ENCODE data around the gene C3orf85.

The C3orf85 gene

DNA sequence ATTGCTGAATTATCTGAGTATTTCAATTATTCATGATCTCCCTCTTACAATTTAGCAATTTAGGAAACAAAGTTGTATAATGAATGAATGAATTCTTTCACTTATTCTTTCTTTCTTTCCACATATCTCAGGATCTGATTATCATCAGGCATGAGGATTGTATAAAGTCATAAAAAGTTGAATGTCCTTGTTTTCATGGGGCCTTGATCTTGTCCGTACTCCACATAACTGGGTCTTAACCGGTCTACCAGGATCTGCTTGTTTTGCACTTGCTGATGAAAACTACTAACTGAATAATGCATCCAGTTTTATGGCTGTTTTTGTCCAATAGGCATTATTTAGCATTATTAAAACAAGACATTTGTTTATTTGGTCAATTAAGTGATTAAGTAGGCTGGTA is 12.6 kb downstream of the C3orf85 start:
- H3K4me3 ChIP-seq (ENCODE audit: low read depth, low read length): no peak overlapping the region

DNA sequence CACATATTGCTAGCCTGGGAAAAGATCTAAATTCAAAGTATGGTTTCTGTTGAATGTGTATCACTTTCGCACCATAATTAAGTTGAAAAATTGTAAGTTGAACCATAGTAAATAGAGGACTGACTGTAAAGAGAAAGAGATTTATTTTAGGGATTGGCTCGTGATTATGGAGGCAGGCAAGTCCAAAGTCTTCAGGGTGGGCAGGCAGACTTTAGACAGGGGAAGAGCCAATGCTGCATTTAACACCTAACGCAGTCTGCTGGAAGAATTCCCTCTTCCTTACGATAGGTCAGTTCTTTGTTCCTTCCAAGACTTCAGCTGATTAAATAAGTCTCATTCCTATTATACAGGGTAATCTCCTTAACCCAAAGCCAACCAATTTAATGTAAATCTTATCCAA is 15.8 kb downstream of the C3orf85 start:
- H3K4me3 ChIP-seq (ENCODE audit: low read depth, low read length): no peak overlapping the region

DNA sequence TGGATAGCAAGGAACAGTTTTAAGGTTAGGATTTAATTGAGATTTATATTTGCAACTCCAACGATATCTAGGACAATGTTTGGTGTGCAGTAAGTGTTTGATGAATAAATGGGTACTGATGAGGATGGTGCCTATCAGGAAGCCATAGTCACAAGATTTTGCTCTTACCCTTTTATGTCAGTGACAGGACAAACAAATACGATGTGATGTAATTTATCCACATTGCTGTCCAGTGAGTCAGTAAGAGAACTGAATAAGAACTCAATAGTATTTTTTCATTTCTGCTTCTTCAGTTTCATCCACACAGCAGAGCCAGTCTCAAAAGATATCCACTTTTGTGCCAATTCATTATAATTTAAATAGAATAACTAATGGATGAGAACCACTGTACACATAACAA is 18.5 kb downstream of the C3orf85 start:
- H3K4me3 ChIP-seq (ENCODE audit: low read depth, low read length): no peak overlapping the region

DNA sequence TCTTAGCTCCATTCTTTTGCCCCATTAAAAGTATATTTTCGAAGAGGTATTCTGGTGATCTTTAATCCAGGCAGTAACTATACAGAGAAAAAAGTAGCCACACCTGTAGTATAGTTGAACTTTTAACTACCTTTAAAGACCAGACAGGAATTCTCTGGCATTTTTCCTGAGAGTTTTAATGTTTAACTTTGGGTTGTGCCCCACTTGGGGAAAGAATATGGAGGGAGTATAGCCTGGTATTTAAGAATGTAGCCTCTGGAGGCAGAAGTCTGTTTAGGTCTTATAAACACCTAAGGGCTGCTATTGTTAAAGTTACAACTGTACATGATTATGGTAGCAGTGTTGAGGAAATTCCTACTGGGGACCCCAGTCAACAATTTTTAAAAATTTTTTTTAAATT is 19.3 kb downstream of the C3orf85 start:
- no peak overlapping the region for H3K4me3 ChIP-seq (ENCODE audit: low read depth, low read length)

DNA sequence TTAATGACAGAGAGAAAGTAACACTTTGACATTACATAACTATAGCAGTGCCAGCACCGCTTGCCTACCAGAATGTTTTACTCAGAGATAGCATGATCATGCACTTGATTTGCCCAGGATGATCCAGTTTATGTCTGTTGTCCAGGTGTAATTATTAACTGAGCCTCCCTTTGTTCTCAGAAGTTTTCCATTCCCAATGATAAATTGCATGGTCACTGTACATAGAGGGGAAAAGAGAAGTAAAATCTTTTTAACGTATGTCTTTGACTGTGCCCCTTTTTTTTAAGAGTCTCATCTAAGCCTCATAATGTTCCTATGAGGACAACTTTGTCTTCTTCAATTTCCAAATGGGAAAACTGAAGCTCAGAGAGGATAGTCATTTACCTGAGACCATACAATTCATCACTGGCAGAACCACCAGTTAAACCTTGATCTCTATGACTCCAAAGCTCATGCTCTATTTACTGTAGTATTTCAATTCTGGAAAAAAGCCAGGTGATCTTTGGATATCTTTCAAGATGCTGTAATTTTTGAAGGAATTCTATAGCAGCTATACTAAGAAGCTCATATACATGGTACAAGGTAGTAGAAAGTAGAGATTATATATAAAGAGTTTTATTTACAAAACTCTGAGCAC is 25.1 kb downstream of the C3orf85 start:
- no peak overlapping the region for H3K4me3 ChIP-seq (ENCODE audit: low read depth, low read length)

DNA sequence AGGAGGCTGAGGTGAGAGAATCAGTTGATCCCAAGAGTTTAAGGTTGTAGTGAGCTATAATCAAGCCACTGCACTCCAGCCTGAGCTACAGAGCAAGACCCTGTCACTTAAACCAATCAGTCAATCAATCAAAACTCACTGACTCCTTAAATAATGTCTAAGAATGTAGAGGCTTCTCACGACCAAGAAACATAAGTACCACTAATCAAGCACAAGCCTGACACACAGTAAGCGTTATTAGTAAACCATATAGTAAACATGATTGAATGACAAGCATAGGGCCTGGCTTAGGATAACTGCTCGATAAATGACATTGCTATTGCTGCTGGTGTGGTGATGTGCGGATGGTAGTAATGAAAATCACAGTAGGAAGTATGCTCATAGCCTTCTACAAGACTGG is 29.4 kb downstream of the C3orf85 start:
- H3K4me3 ChIP-seq (ENCODE audit: low read depth, low read length): no peak overlapping the region

DNA sequence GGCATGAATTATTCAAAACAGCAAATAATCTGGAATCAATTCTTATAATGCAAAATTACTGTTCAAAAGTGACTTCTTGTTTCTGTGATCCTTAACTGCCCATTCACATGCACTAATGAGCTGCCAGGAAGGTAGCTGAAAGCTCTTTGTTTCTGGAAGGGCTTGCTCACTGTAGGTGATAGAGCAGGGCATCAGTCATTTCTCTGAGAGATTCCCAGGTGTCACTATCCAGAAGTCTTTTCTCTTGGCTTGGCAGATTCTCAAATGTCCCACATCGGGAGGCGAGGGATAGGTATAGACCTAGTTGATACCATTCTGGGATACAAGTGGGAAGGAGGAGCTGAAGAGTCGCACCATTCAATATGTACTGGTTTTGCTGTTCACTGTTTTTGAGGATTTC is 35.0 kb downstream of the C3orf85 start:
- H3K4me3 ChIP-seq (ENCODE audit: low read depth, low read length): no peak overlapping the region

DNA sequence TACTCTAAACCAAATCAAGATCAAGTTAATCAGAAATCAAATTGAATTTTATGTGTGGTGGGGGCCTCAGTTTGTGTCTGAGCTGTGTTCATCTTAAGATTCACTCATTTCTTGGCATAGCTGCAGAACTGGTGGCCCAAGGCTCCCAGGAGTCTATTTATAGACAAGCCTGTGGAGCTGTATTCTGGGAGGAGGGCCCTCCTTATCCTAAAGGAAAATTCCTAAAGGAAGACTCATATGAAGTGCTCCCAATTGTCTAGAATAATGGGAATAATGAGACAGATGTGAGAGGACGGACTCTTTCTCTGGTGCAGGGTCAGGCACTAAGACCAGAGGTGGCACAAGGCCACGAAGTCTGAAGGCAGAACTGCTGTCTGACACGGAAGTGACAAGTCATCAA is 38.9 kb downstream of the C3orf85 start:
- no peak overlapping the region for H3K4me3 ChIP-seq (ENCODE audit: low read depth, low read length)

DNA sequence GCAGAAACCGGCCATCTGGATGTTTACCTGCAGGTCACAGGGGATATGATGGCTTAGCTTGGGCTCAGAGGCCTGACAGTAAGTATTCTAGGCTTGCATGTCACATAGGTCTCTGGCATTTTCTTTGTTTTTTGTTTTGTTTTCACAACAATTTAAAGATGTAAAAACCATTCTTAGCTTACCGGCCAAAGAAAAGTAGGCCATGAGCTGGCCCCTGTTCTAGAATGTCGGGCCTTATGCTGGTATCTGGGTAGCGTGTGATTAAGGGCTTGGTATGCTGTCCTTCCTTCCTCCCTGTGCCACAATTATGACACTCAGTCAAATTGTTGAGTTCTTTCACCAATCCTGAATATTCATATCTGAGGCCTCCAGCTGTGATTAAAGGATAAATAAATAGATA is 40.2 kb downstream of the C3orf85 start:
- H3K4me3 ChIP-seq (ENCODE audit: low read depth, low read length): no peak overlapping the region

DNA sequence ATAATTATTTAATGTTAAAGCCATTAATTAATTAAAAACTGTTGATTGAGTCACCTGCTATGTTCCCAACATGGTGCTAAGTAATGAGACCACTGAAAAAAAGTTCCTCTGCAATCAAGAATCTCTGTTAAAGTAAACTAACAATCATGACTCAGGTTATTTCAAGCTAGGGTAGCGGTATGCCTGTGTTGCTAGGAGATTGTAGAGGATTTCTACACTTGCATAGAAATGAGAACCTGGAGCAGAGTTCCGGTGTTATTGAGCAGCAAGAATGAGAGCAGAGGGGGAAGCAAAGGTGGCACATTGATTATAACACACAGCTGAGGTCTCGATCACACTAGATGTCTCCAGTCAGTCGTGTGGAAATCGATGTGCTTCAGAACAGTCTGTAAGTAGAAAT is 41.4 kb downstream of the C3orf85 start:
- H3K4me3 ChIP-seq (ENCODE audit: low read depth, low read length): no peak overlapping the region

DNA sequence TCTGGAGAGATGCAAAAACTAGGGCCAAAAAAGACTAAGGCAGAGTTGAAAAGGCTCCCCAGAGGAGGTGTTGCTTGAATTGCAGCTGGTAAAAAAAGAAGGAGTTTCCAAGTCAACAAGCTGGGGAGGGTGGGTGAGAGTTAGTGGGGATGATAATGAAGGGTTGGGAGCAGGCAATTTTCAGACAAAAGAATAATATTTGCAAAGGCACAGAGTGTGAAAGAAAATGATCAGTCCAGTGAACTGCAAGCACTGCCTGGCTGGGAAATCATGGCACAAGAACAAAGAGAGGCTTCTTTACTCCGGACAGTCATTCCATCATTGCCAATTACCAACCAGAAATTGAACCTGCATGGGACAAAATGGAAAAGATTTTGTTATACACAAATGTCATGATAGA is 42.2 kb downstream of the C3orf85 start:
- no peak overlapping the region for H3K4me3 ChIP-seq (ENCODE audit: low read depth, low read length)

DNA sequence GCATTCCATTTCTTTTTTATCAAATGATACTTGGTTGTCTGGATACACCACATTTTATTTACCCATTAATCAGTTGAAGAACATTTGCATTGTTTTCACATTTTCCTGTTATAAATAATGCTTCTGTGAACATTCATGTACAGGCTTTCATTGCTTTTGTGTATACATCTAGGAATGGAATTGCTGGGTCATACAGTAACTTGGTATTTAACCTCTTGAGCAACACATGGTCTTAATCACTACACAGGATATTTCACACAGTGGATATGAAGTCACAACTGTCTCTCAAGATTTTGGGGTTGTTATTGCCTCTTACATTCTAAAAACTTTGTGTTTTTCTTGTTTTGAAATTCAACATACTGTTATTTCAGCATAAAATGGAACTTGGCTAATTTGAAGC is 48.2 kb downstream of the C3orf85 start:
- no peak overlapping the region for H3K4me3 ChIP-seq (ENCODE audit: low read depth, low read length)

DNA sequence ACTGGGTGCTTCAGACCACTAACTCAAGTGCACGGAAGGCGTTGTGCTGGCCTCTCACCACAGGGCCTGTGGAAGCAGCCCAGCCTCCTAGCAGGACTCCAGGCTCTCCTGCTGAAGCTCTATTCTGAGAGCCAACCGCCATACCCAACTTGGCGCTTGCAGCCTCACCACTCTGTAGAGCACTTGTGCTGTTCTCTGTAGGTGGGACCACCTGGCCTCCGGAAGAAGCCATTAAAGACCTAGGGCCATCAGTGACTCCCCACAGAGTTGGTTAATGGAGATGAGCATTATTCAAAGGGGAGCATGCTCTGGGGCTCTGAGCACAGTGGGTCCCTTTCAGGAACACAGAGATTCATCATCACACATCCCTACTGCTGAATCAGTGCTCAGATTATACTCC is 50.9 kb downstream of the C3orf85 start:
- H3K4me3 ChIP-seq (ENCODE audit: low read depth, low read length): no peak overlapping the region

DNA sequence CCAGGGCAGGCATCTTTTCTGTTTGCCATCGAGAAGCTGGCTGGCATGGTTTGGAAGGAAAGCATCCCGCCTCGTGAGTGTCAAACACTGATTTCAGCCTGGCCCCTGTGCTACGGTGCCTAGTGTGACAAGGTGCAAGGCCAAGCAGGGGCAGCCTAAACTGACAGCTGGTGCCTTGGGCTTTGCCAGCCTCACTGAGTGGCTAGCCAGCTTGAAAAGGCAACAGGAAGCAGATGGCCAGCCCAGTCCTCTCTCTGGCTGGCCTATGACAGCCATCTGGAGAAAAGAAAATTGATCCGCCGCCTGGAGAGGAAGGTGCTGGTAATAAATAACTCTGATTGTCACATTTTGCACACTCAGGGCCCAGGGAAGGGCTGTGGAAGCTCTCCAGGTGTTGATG is 52.2 kb downstream of the C3orf85 start:
- no peak overlapping the region for H3K4me3 ChIP-seq (ENCODE audit: low read depth, low read length)

DNA sequence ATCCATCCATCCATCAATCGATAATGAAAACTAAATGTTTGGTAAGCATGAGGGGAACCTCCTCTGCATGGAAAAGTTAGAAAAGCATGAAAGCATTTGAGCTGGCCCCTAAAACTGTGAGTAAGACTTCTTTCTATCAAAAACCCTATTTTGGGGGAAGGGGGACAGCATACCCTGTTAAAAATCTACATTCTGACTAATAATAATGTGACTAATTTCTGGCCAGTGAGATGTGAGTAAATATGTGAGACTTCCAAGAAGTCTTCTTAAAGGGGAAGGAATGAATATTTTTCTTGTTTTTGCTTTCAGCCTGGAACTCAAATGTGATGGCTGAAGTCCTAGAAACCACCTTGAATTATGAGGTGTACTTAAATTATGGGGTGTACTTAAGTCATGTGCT is 54.9 kb downstream of the C3orf85 start:
- H3K4me3 ChIP-seq (ENCODE audit: low read depth, low read length): no peak overlapping the region

DNA sequence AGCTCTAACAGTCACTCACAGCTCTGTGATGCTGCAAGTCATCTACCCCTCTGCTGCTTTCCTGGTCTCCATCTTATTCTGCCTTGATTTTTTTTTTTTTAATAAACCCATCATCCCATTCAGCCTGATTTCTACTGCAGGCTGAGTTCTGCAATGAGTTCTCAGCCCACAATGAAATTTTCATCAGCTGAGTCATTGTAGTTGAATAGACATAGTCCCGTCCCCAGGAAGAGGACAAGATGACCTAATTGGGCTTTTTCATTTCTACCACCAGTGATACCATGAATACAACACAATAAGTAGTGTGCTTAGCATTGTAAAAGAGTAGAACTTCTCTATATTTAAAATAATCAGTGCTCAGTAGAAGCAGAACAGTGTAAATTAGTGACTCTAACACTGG is 59.3 kb downstream of the C3orf85 start:
- H3K4me3 ChIP-seq (ENCODE audit: low read depth, low read length): no peak overlapping the region

Measured in iPS-11a (cell line).